Keratinocyte (primary cell): ENCODE data around the gene NLGN4X. TPM values are rescaled to one million over a fixed set of nuclear protein-coding genes. Genes with fewer than 3 reads are reported as not detected.

Experiments used
- DNase-seq: peaks from one replicate; pipeline ENCODE4 v3.0.0-alpha.2; 2011; ENCODE audit warnings: low read depth, missing footprints, low spot score
- FAIRE-seq: peaks from 2 replicates; lab custom pipeline; 2011; peaks lifted over from hg19 to GRCh38; lab: Jason Lieb, UNC
- H2AFZ ChIP-seq: 2 replicates; pipeline ENCODE4 v1.6.0; 2012; ENCODE audit warnings: low read length, control low read depth, inconsistent platforms; ENCODE audit not compliant: control insufficient read depth
- H3K27ac ChIP-seq: 2 replicates; pipeline ENCODE4 v1.5.1; 2011; ENCODE audit warnings: low read length; ENCODE audit not compliant: control insufficient read depth, insufficient read depth
- H3K27me3 ChIP-seq: 3 replicates; pipeline ENCODE4 v1.6.0; 2011; ENCODE audit warnings: low read length; ENCODE audit not compliant: control insufficient read depth, insufficient read depth; ENCODE audit errors: extremely low read depth
- H3K36me3 ChIP-seq, 2 experiments: 2 replicates in 1 of 2; 3 replicates in 1 of 2; pipeline ENCODE4 v1.5.1; 2011; ENCODE audit warnings: low read length in 2 of 2, mild to moderate bottlenecking in 1 of 2; ENCODE audit not compliant: control insufficient read depth in 2 of 2, insufficient read depth in 2 of 2; ENCODE audit errors: extremely low read depth in 1 of 2
- H3K4me1 ChIP-seq: 3 replicates; pipeline ENCODE4 v1.5.1; 2011; ENCODE audit warnings: low read length; ENCODE audit not compliant: control insufficient read depth, insufficient read depth; ENCODE audit errors: extremely low read depth
- H3K4me2 ChIP-seq: 3 replicates; pipeline ENCODE4 v1.6.0; 2011; ENCODE audit warnings: low read depth, low read length; ENCODE audit not compliant: control insufficient read depth, insufficient read depth; ENCODE audit errors: extremely low read depth
- H3K4me3 ChIP-seq, 3 experiments: fragments of 200-600 bp in 1 of 3; sonication (generic) in 1 of 3; 2 replicates in 2 of 3; 3 replicates in 1 of 3; pipeline ENCODE4 v1.5.1; 2011 to 2016; ENCODE audit warnings: low read length in 3 of 3, mild to moderate bottlenecking in 3 of 3, control low read depth in 2 of 3, inconsistent platforms in 1 of 3, low read depth in 1 of 3, mixed read lengths in 1 of 3, mixed run types in 1 of 3, moderate library complexity in 1 of 3; ENCODE audit not compliant: control insufficient read depth in 2 of 3, insufficient read depth in 2 of 3; ENCODE audit errors: extremely low read depth in 1 of 3
- H3K79me2 ChIP-seq: 2 replicates; pipeline ENCODE4 v1.6.0; 2012; ENCODE audit warnings: low read length; ENCODE audit not compliant: control insufficient read depth, insufficient read depth
- H3K9ac ChIP-seq: 3 replicates; pipeline ENCODE4 v1.6.0; 2011; ENCODE audit warnings: low read length; ENCODE audit not compliant: control insufficient read depth, insufficient read depth; ENCODE audit errors: extremely low read depth
- H3K9me1 ChIP-seq: 3 replicates; pipeline ENCODE4 v1.6.0; 2011; ENCODE audit warnings: low read length; ENCODE audit not compliant: control insufficient read depth, insufficient read depth; ENCODE audit errors: extremely low read depth
- H3K9me3 ChIP-seq: 2 replicates; pipeline ENCODE4 v1.5.1; 2012; ENCODE audit warnings: low read depth, low read length; ENCODE audit not compliant: control insufficient read depth
- H4K20me1 ChIP-seq: 3 replicates; pipeline ENCODE4 v1.6.0; 2011; ENCODE audit warnings: low read length; ENCODE audit not compliant: control insufficient read depth, insufficient read depth; ENCODE audit errors: extremely low read depth
- CTCF ChIP-seq, 3 experiments: IDR thresholded peaks in 1 of 3; conservative IDR thresholded peaks in 1 of 3; optimal IDR thresholded peaks in 1 of 3; 2 replicates in 2 of 3; 3 replicates in 1 of 3; pipeline versions ENCODE3 to v1.5.1; 2011; ENCODE audit warnings: low read length in 3 of 3, mild to moderate bottlenecking in 3 of 3, moderate library complexity in 2 of 3, control low read depth in 1 of 3, inconsistent platforms in 1 of 3; ENCODE audit not compliant: insufficient read depth in 2 of 3; ENCODE audit errors: extremely low read depth in 1 of 3
- EZH2 ChIP-seq: IDR thresholded peaks from one replicate; pipeline ENCODE4 v1.6.1; 2012; ENCODE audit warnings: inconsistent platforms, mild to moderate bottlenecking, low read length, moderate library complexity
- dilution Hi-C: fragments of 300-500 bp; cut with MboI; formaldehyde crosslinking; loops from one replicate; pipeline ENCODE4 v1.7.0; 2020; ENCODE audit warnings: low sequenced_read_pairs; ENCODE audit not compliant: extremely low pct_ligation_motif_present
- polyA plus RNA-seq, 5 experiments: library from polyadenylated mRNA; depleted of rRNA in 3 of 5; stranded (reverse) in 3 of 5; stranded (forward) in 1 of 5; unstranded in 1 of 5; fragments of >200 nt; gene quantifications; 1 replicate in 1 of 5; 2 replicates in 3 of 5; 3 replicates in 1 of 5; pipeline versions ENCODE4 v1.2.1 to v1.2.3, GENCODE V29; 2011 to 2012; ENCODE audit warnings: missing spikeins in 2 of 5, low read depth in 1 of 5, low replicate concordance in 1 of 5

NLGN4X gene
- polyA plus RNA-seq, 1 donor (not counting 4 experiments of a cell fraction or from before 2014, with no cell fraction given), result 2.0 TPM

- H4K20me1 ChIP-seq, result no peaks in the 10 kb centered on the region
- H3K4me2 ChIP-seq, result no peak overlapping the region
- H2AFZ ChIP-seq, result no peak overlapping the region
- TF ChIP-seq CTCF (optimal IDR thresholded peaks at IDR 0.05 in 1 of 3, IDR thresholded peaks at IDR 0.05 in 1 of 3, conservative IDR thresholded peaks at IDR 0.05 in 1 of 3; ENCODE audit: extremely low read depth in 1 of 3, insufficient read depth in 2 of 3, low read length in 3 of 3) (no peak), EZH2 (no peak)
- H3K9ac ChIP-seq, result no peak overlapping the region
- H3K27ac ChIP-seq, result no peak overlapping the region
- no peaks in the 10 kb centered on the region for H3K36me3 ChIP-seq
- no peak for FAIRE-seq
- no peak overlapping the region for H3K4me3 ChIP-seq
- H3K79me2 ChIP-seq, result no peaks in the 10 kb centered on the region
- no peaks in the 10 kb centered on the region for H3K9me3 ChIP-seq
- dilution Hi-C loops, result no loop called here
- DNase-seq, result no peak
- H3K9me1 ChIP-seq, result no peaks in the 10 kb centered on the region
- no peaks in the 10 kb centered on the region for H3K4me1 ChIP-seq
- peaks cover 34% of the 10 kb centered on the region for H3K27me3 ChIP-seq
Observed at GRCh38 chrX:6225288-6225910, 3.3 kb downstream of the NLGN4X start.

GRCh38 chrX:6223516-6223915 lies 5.2 kb downstream of the NLGN4X start:
- Histone ChIP-seq H3K27me3 (peaks cover 26% of the 10 kb centered on the region), H3K4me2 (no peak overlapping the region), H3K9me3 (no peaks in the 10 kb centered on the region), H3K27ac (no peak overlapping the region), H3K9ac (no peak overlapping the region), H3K36me3 (no peaks in the 10 kb centered on the region), H4K20me1 (no peaks in the 10 kb centered on the region), H3K4me3 (no peak overlapping the region), H3K79me2 (no peaks in the 10 kb centered on the region), H2AFZ (no peak overlapping the region), H3K9me1 (no peaks in the 10 kb centered on the region), H3K4me1 (no peaks in the 10 kb centered on the region)
- TF ChIP-seq EZH2, result no peak
- TF ChIP-seq CTCF (optimal IDR thresholded peaks at IDR 0.05 in 1 of 3, IDR thresholded peaks at IDR 0.05 in 1 of 3, conservative IDR thresholded peaks at IDR 0.05 in 1 of 3; ENCODE audit: extremely low read depth in 1 of 3, insufficient read depth in 2 of 3, low read length in 3 of 3), result no peak
- FAIRE-seq (no peak), DNase-seq (no peak)
- dilution Hi-C loops, result no loop called here
